ENCODE results near the gene IL24. TPM values are rescaled to one million over a fixed set of nuclear protein-coding genes. Genes with fewer than 3 reads are reported as not detected.

IL24 gene
- total RNA-seq, 4 donors from 2014 or later, result not detected

DNA sequence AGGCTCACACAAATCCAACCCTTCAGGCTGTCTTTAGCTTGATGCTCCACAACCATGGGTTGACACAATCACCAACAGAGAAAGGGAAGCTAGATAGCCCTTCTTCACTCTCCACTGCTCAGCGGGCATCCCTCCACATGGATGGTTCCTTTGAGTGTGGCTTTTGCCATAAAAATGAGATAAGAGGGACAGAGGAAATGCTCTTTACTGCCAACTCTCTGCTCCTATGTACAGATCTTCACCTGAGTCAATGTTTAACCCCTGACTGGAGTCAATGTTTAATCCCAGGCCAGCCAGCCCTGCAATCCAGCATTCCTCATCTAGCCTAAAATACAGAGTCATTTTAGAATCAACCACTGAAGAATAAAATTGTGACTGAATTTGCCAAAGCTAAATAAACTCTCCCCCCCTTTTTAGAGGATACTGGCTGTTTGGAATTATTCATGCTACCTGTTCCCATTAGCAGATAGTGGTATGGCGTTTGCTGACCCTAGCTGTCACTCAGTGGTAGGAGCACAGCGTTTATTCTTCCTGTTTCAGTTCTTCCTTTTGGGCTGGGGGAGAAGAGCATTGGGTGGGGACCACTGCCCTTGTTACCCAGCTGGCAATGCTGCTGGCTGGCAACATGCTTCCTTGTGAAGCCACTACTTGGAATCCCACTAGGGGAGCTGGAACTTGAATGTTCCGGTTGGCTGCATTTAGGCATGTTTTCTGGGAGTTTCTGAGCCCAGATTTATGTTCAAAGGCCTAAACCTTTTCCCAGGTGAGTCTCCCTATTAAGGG, 54.3 kb downstream of the IL24 start:
- Histone ChIP-seq H3K4me1 (no peaks in the 10 kb centered on the region), H3K4me3 (no peak overlapping the region), H3K27me3 (no peaks in the 10 kb centered on the region), H3K9me3 (no peaks in the 10 kb centered on the region), H3K27ac (no peak overlapping the region), H3K36me3 (no peaks in the 10 kb centered on the region)
- intact Hi-C loops (cut with DNase I; ENCODE audit: low total_unique reads), result no loop called here
- TF ChIP-seq CTCF (IDR thresholded peaks at IDR 0.05) (no peak), POLR2A (IDR thresholded peaks at IDR 0.05) (no peak)
- no peak for DNase-seq

- TF ChIP-seq CTCF (IDR thresholded peaks at IDR 0.05) (no peak), POLR2A (IDR thresholded peaks at IDR 0.05) (no peak)
- Histone ChIP-seq H3K4me3 (no peak overlapping the region), H3K4me1 (no peaks in the 10 kb centered on the region), H3K36me3 (no peaks in the 10 kb centered on the region), H3K9me3 (no peaks in the 10 kb centered on the region), H3K27ac (no peak overlapping the region), H3K27me3 (no peaks in the 10 kb centered on the region)
- DNase-seq, result no peak
- intact Hi-C loops (cut with DNase I; ENCODE audit: low total_unique reads), result no loop called here
Observed at GRCh38 chr1:206952171-206952570, 54.9 kb downstream of the IL24 start.

GRCh38 chr1:206953126-206953525, 55.9 kb downstream of the IL24 start:
- no peaks in the 10 kb centered on the region for H3K4me1 ChIP-seq
- TF ChIP-seq CTCF (IDR thresholded peaks at IDR 0.05) (no peak), POLR2A (IDR thresholded peaks at IDR 0.05) (no peak)
- H3K27me3 ChIP-seq, result no peaks in the 10 kb centered on the region
- no peak overlapping the region for H3K27ac ChIP-seq
- intact Hi-C loops (cut with DNase I; ENCODE audit: low total_unique reads), result no loop called here
- no peak for DNase-seq
- H3K36me3 ChIP-seq, result no peaks in the 10 kb centered on the region
- no peak overlapping the region for H3K4me3 ChIP-seq
- no peaks in the 10 kb centered on the region for H3K9me3 ChIP-seq

DNA sequence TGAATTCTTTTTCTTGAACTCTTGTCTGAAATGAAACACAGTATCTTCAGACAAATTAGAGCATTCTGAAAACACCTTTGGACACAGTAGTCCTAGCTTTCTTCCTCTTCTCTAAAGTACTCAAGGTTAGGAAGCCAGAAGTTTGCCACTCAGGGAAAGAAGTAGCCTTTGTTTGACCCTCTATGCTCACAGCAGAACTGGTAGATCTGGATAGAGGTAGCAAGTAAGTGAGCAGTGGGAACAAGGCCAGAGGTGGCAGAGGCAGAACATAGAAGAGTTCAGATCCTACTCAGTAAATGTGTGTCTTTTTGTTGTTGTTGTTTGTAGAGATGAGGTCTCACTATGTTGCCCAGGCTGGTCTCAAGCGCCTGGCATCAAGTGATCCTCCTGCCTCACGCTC, 56.4 kb downstream of the IL24 start:
- no peak for DNase-seq
- no peak overlapping the region for H3K27ac ChIP-seq
- no peak overlapping the region for H3K4me3 ChIP-seq
- H3K27me3 ChIP-seq, result no peaks in the 10 kb centered on the region
- H3K36me3 ChIP-seq, result no peaks in the 10 kb centered on the region
- H3K4me1 ChIP-seq, result no peaks in the 10 kb centered on the region
- intact Hi-C loops (cut with DNase I; ENCODE audit: low total_unique reads), result no loop called here
- no peaks in the 10 kb centered on the region for H3K9me3 ChIP-seq
- TF ChIP-seq POLR2A (IDR thresholded peaks at IDR 0.05), result no peak
- TF ChIP-seq CTCF (IDR thresholded peaks at IDR 0.05), result no peak

Other genes with a start within 250 kb of the IL24 start
- gene MAPKAPK2, start 212.5 kb upstream of the IL24 start, total RNA-seq, result 10 to 100 TPM; 17.1 to 89.2 (median 27.4) TPM
- gene IL19, start 126.7 kb upstream of the IL24 start, total RNA-seq, result under 1 TPM in 1 of 4 donors, not detected in 3; 0.76 TPM
- 1 to 10 TPM in 1 of 4 donors, under 1 TPM in 1, not detected in 2; 0.55 to 3.2 TPM for gene IL10, start 124.9 kb upstream of the IL24 start, total RNA-seq
- 10 to 100 TPM in 1 of 4 donors, not detected in 3; 40.6 TPM for gene IL20, start 31.8 kb upstream of the IL24 start, total RNA-seq
- gene FCMR, start 24.5 kb downstream of the IL24 start, total RNA-seq, result 1 to 10 TPM in 2 of 4 donors, under 1 TPM in 1, not detected in 1; 0.59 to 1.7 (median 1.7) TPM
- gene PIGR, start 49.0 kb downstream of the IL24 start, total RNA-seq, result 1 to 10 TPM in 3 of 4 donors, under 1 TPM in 1; 0.69 to 7.1 (median 3.1) TPM
- not detected for gene FCAMR, start 73.0 kb downstream of the IL24 start, total RNA-seq
- under 1 TPM in 1 of 4 donors, not detected in 3; 0.62 TPM for gene C1orf116, start 135.3 kb downstream of the IL24 start, total RNA-seq
- gene YOD1, start 153.8 kb downstream of the IL24 start, total RNA-seq, result 10 to 100 TPM in 1 of 4 donors, 1 to 10 TPM in 3; 3.3 to 17.1 (median 7.6) TPM
- 10 to 100 TPM in 1 of 4 donors, 1 to 10 TPM in 1, under 1 TPM in 2; 0.51 to 10.7 (median 2.9) TPM for gene PFKFB2, start 155.8 kb downstream of the IL24 start, total RNA-seq
- not detected for gene C4BPB, start 191.4 kb downstream of the IL24 start, total RNA-seq
- 1 to 10 TPM in 1 of 4 donors, not detected in 3; 1.5 TPM for gene C4BPA, start 206.8 kb downstream of the IL24 start, total RNA-seq

Data from uterus (tissue), 4 donors.